ENCODE measurements around the gene RACGAP1. TPM values are rescaled to one million over a fixed set of nuclear protein-coding genes. Genes with fewer than 3 reads are reported as not detected.

Gene RACGAP1
- total RNA-seq, 1 experiment from 2014 or later = 90.6 TPM

GRCh38 chr12:49972641-49973360 is 52.5 kb downstream of the RACGAP1 start, which contains the start of gene AQP6:
Gene AQP6, plus strand, starts transcription at chr12:49972947. Its CDS starts 227 bp downstream, at chr12:49973174.
- no peak for DNase-seq (ENCODE audit: extremely low read depth, low read depth)

- no peak for DNase-seq (ENCODE audit: extremely low read depth, low read depth)
Observed at GRCh38 chr12:49972129-49972528, 53.2 kb downstream of the RACGAP1 start.

- DNase-seq (ENCODE audit: extremely low read depth, low read depth) = no peak
Observed at GRCh38 chr12:49971141-49971540, 54.2 kb downstream of the RACGAP1 start.

- no peak for DNase-seq (ENCODE audit: extremely low read depth, low read depth)
Observed at GRCh38 chr12:49970658-49971057, 54.6 kb downstream of the RACGAP1 start.

- DNase-seq (ENCODE audit: extremely low read depth, low read depth) = no peak
Observed at GRCh38 chr12:49969651-49970429, 55.5 kb downstream of the RACGAP1 start.

- DNase-seq (ENCODE audit: extremely low read depth, low read depth) = no peak
Observed at GRCh38 chr12:49969027-49969426, 56.3 kb downstream of the RACGAP1 start.

GRCh38 chr12:49968471-49968870 is 56.8 kb downstream of the RACGAP1 start:
- no peak for DNase-seq (ENCODE audit: extremely low read depth, low read depth)

GRCh38 chr12:49967777-49968250 is 57.5 kb downstream of the RACGAP1 start:
- no peak for DNase-seq (ENCODE audit: extremely low read depth, low read depth)

GRCh38 chr12:49967042-49967776 is 58.1 kb downstream of the RACGAP1 start:
- peak; percentile 87 for DNase-seq (ENCODE audit: extremely low read depth, low read depth)

- DNase-seq (ENCODE audit: extremely low read depth, low read depth) = no peak
Observed at GRCh38 chr12:49966511-49967041, 58.7 kb downstream of the RACGAP1 start.

GRCh38 chr12:49965836-49966235 is 59.5 kb downstream of the RACGAP1 start:
- DNase-seq (ENCODE audit: extremely low read depth, low read depth) = no peak

GRCh38 chr12:49964849-49965624 is 60.3 kb downstream of the RACGAP1 start:
- no peak for DNase-seq (ENCODE audit: extremely low read depth, low read depth)

GRCh38 chr12:49963976-49964815 is 61.1 kb downstream of the RACGAP1 start:
- no peak for DNase-seq (ENCODE audit: extremely low read depth, low read depth)

- peak; percentile 36 for DNase-seq (ENCODE audit: extremely low read depth, low read depth)
Observed at GRCh38 chr12:49962861-49963765, 62.2 kb downstream of the RACGAP1 start.

GRCh38 chr12:49961993-49962764 is 63.1 kb downstream of the RACGAP1 start:
- no peak for DNase-seq (ENCODE audit: extremely low read depth, low read depth)

GRCh38 chr12:49961111-49961922 is 64.0 kb downstream of the RACGAP1 start, which contains the start of gene AQP5:
Gene AQP5, plus strand, starts transcription at chr12:49961872. Its CDS starts 146 bp downstream, at chr12:49962018.
- DNase-seq (ENCODE audit: extremely low read depth, low read depth) = no peak
